Measurements from ENCODE around the gene ABCC10. TPM values are rescaled to one million over a fixed set of nuclear protein-coding genes. Genes with fewer than 3 reads are reported as not detected.
"Not testable (repeated sequence)": the region's sequence is repeated elsewhere in the genome, so short reads cannot be mapped to it uniquely, and the experiment has no call there.

ABCC10 gene
- polyA plus RNA-seq, 2 of the 4 experiments (the other 2 are of a cell fraction) = 6.8 to 9.3 TPM

- Histone ChIP-seq H3K4me2 (no peak overlapping the region), H3K4me3 (no peak overlapping the region), H3K27ac (no peak overlapping the region), H3K4me1 (peaks cover 5% of the 10 kb centered on the region; the same call in 1 of the 3 replicates), H3K9me3 (no peaks in the 10 kb centered on the region)
- ChIA-PET POLR2A (no interaction called here), CTCF (interaction anchor here (1.4 to 1.6 kb wide), 2 partner anchors 17 to 29 kb away, joined by 3 read pairs; no protein-coding TSS in a partner anchor)
- TF ChIP-seq USF2 (IDR thresholded peaks at IDR 0.05) = no peak
- no peak for TF ChIP-seq HDAC2 (IDR thresholded peaks at IDR 0.05)
- TF ChIP-seq TP53 (CRISPR knock-in tag; IDR thresholded peaks at IDR 0.05) = no peak
- TF ChIP-seq PHF8 (IDR thresholded peaks at IDR 0.05; ENCODE audit: borderline replicate concordance, low read depth) = no peak
- TF ChIP-seq E2F6 (IDR thresholded peaks at IDR 0.05; ENCODE audit: borderline replicate concordance, low read depth) = no peak
- no peak for TF ChIP-seq HOXB5 (CRISPR knock-in tag; IDR thresholded peaks at IDR 0.05)
- TF ChIP-seq HOXA7 (CRISPR knock-in tag; IDR thresholded peaks at IDR 0.05) = no peak
- no peak for TF ChIP-seq MAZ (IDR thresholded peaks at IDR 0.05; ENCODE audit: borderline replicate concordance, low read depth, low read length)
- no peak for TF ChIP-seq BHLHE40 (IDR thresholded peaks at IDR 0.05; ENCODE audit: low read depth, low read length)
- TF ChIP-seq NPAS2 (CRISPR knock-in tag; IDR thresholded peaks at IDR 0.05; ENCODE audit: borderline replicate concordance) = no peak
- no peak for TF ChIP-seq JUN (IDR thresholded peaks at IDR 0.05)
- 53% methylated on average over 5 of the region's 5 CpGs for WGBS (ENCODE audit: missing lambda C conversion rate)
- peak in 1 of 2 experiments; percentile 30; a peak in 1 of 6 replicates for ATAC-seq
- no peak for FAIRE-seq
- DNase-seq (ENCODE audit: low read depth in 1 of 2, low spot score in 1 of 2) = no peak
Measured at GRCh38 chr6:43461936-43462335, 34.6 kb downstream of the ABCC10 start.

- CTCF ChIA-PET = interaction anchor here (0.7 to 1.4 kb wide), 3 partner anchors 22 to 43 kb away, joined by 3 to 5 read pairs (median 4); no protein-coding TSS in a partner anchor
- Histone ChIP-seq H3K9me3 (no peaks in the 10 kb centered on the region), H3K27ac (no peak overlapping the region), H3K4me3 (no peak overlapping the region), H3K4me2 (no peak overlapping the region), H3K4me1 (no peaks in the 10 kb centered on the region)
- no peak for DNase-seq (ENCODE audit: low read depth in 1 of 2, low spot score in 1 of 2)
- no peak for FAIRE-seq
- 63% methylated on average over 7 of the region's 8 CpGs for WGBS (ENCODE audit: missing lambda C conversion rate)
- TF ChIP-seq EHF (CRISPR knock-in tag; IDR thresholded peaks at IDR 0.05) = no peak
- no peak for TF ChIP-seq E2F6 (IDR thresholded peaks at IDR 0.05; ENCODE audit: borderline replicate concordance, low read depth)
- no peak for TF ChIP-seq REST (IDR thresholded peaks at IDR 0.05)
- no peak for TF ChIP-seq FOSL2 (IDR thresholded peaks at IDR 0.05)
- TF ChIP-seq FOSL2 (CRISPR knock-in tag; IDR thresholded peaks at IDR 0.05) = no peak
- no peak for ATAC-seq
- POLR2A ChIA-PET = no interaction called here
Measured at GRCh38 chr6:43464337-43464736, 37.0 kb downstream of the ABCC10 start.

GRCh38 chr6:43465948-43466347, 38.6 kb downstream of the ABCC10 start:
- no peak for DNase-seq (ENCODE audit: low read depth in 1 of 2, low spot score in 1 of 2)
- ChIA-PET CTCF (interaction anchor here (1.7 kb wide), 1 partner anchor 10 kb away, joined by 6 read pairs; the partner anchor contains the start of gene DLK2), POLR2A (no interaction called here)
- Histone ChIP-seq H3K27ac (no peak overlapping the region), H3K4me2 (no peak overlapping the region), H3K4me1 (no peaks in the 10 kb centered on the region), H3K9me3 (no peaks in the 10 kb centered on the region), H3K4me3 (no peak overlapping the region)
- ATAC-seq = 0 out of 6 replicates have a peak, but pooled peaks of 1 of the 2 experiments have one; percentile 28
- FAIRE-seq = no peak
- TF ChIP-seq CEBPB (IDR thresholded peaks at IDR 0.05) = no peak
- no peak for TF ChIP-seq NR3C1 (IDR thresholded peaks at IDR 0.05)
- no peak for TF ChIP-seq MAFK (IDR thresholded peaks at IDR 0.05; ENCODE audit: partially characterized antibody)
- TF ChIP-seq TFCP2L1 (CRISPR knock-in tag; IDR thresholded peaks at IDR 0.05) = no peak
- no peak for TF ChIP-seq JUN (IDR thresholded peaks at IDR 0.05)
- no peak for TF ChIP-seq ZFP36 (IDR thresholded peaks at IDR 0.05; ENCODE audit: borderline replicate concordance, partially characterized antibody)
- TF ChIP-seq BHLHE40 (IDR thresholded peaks at IDR 0.05; ENCODE audit: low read depth, low read length) = no peak
- TF ChIP-seq FOSL2 (IDR thresholded peaks at IDR 0.05) = no peak
- TF ChIP-seq FOSL2 (CRISPR knock-in tag; IDR thresholded peaks at IDR 0.05) = no peak
- TF ChIP-seq SREBF2 (IDR thresholded peaks at IDR 0.05) = no peak
- no peak for TF ChIP-seq ESRRA (IDR thresholded peaks at IDR 0.05; ENCODE audit: borderline replicate concordance, low read length)
- TF ChIP-seq FOSB (CRISPR knock-in tag; IDR thresholded peaks at IDR 0.05) = no peak
- no peak for TF ChIP-seq NPAS2 (CRISPR knock-in tag; IDR thresholded peaks at IDR 0.05; ENCODE audit: borderline replicate concordance)
- no peak for TF ChIP-seq HOXB13 (CRISPR knock-in tag; IDR thresholded peaks at IDR 0.05; ENCODE audit: low read depth)
- no peak for TF ChIP-seq GATA3 (IDR thresholded peaks at IDR 0.05; ENCODE audit: borderline replicate concordance)
- 77% methylated on average over 1 of the region's 2 CpGs for WGBS (ENCODE audit: missing lambda C conversion rate)

GRCh38 chr6:43467265-43467664, 39.9 kb downstream of the ABCC10 start:
- CTCF ChIA-PET = interaction anchor here (0.7 to 1.2 kb wide), 4 partner anchors 8 to 40 kb away, joined by 3 read pairs; no protein-coding TSS in a partner anchor
- H3K4me2 ChIP-seq; FAIRE-seq; DNase-seq (ENCODE audit: low read depth in 1 of 2, low spot score in 1 of 2); H3K4me1 ChIP-seq; POLR2A ChIA-PET; H3K9me3 ChIP-seq; ATAC-seq; H3K27ac ChIP-seq; H3K4me3 ChIP-seq: not testable (repeated sequence)
- WGBS (ENCODE audit: missing lambda C conversion rate) = 49% methylated on average over 5 of the region's 5 CpGs
